ENCODE measurements around the gene CHRM4.

CHRM4 gene

DNA sequence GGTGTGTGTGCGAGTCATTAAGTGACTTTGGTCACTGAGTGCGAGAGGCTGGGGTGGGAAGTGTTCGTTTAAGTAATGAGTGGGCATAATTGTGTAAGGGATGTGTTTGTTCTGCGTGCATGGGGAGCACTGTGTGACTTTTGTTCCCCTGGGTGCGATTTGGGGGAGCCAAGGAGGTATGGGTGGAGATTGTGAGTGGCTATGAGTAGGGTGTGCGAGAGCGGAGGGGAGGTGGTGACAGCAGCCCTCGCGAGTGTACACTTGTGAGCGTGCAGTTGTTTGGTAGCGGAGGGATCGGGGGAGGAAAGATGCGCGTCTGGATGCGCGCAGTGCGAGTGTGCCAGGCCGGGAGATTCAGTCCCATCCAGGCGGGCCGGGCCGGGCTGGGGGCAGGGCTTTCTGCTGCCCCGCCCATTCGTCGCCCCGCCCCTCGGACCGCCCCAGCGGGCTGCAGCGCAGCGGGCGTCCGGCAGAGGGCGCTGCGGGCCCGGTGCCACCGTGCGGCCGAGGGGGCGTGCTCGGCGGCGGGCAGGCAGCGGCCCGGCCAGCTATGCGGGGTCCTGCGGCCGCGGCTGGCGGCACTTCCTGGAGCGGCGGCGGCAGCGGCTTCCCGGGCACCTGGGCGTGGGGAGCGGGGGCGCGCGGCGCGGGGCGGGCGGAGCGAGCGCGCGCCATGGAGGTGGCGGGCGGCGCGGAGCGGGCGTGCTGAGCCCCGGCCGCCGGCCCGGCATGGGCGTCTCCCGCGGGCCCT, 44.5 kb downstream of the CHRM4 start, which contains the start of gene DGKZ:
Gene DGKZ (plus strand): TSS at position 578 of the 751 bp plus-strand sequence. CDS start 197 bp downstream, outside the sequence.
- DNase-seq, result peak; percentile 96

DNA sequence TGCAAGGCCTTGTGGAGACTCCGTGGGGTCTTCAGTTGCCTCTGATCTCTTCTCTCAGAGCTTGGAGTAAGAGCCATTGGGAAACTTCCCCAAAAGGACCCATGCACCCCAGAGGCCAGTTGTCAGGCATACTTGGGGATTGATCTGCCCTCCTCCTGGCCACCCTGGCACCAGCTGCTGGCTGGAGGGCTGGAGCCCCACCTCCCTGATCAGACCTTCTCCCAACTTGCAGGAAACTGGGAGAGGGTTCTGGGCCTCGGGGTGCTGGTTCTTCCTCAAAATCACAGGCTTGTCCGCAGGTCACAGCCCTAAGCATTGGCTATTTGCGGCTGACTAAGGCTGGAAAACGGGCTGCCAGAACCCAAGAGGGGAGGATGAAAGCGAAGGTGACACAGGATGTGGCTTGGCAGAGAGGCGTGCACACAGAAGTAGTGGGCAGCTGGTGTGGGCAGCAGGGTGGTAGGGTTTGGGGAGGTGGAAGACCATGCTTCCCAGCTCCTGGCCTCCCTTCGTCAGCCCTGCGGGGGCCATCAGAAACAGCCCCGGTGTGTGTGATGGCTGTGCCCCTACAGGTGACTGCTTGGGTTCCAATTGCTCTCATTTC, 45.6 kb downstream of the CHRM4 start:
- DNase-seq, result peak; percentile 77

DNA sequence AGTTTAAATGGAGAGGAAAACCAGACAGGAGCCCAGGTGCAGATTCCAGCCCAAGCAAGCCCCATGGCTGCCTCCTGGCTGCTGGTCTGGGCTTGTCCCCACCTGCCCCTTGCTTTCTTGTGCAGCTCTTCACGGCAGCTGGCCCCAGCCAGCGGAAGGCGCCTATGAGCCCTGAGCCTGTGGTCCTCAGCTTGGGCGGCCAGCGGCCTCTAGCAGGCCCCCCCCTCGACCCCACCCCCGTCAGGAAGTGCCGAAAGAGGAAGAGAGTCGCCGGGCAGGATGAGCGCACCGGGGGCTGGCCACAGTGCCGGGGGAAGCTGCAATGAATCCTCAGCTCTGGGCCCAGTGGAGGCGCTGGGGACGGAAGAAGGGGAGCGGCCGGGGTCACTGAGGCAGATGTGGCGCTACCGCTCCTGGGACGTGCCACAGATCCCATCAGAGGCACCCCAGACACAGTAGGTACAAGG, 46.4 kb downstream of the CHRM4 start:
- no peak for DNase-seq

GRCh38 chr11:46343520-46343919, 48.1 kb downstream of the CHRM4 start:
- no peak for DNase-seq

DNA sequence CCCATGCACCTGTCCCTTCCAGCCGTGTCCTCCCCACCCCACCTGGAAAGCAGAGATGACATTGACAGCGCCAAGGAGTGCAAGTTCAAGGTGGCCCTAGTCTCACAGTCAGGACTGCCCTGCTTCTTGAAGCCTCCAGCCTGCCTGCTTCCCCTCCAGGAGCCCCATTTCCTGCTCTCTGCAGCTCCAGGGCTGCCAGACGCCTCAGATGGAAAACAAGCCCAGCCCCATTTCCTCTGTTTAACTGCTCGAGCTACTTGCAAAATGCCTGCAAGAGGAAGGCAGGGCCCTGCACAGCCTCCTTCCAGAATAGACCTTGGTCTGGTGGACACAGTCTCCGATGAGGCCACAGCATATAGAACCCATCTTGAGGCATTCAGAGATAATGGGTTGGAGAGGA, 49.3 kb downstream of the CHRM4 start:
- DNase-seq, result peak; percentile 73

GRCh38 chr11:46341454-46341853, 50.1 kb downstream of the CHRM4 start:
- DNase-seq, result no peak

- DNase-seq, result no peak
Measured at GRCh38 chr11:46339816-46340215, 51.8 kb downstream of the CHRM4 start.

DNA sequence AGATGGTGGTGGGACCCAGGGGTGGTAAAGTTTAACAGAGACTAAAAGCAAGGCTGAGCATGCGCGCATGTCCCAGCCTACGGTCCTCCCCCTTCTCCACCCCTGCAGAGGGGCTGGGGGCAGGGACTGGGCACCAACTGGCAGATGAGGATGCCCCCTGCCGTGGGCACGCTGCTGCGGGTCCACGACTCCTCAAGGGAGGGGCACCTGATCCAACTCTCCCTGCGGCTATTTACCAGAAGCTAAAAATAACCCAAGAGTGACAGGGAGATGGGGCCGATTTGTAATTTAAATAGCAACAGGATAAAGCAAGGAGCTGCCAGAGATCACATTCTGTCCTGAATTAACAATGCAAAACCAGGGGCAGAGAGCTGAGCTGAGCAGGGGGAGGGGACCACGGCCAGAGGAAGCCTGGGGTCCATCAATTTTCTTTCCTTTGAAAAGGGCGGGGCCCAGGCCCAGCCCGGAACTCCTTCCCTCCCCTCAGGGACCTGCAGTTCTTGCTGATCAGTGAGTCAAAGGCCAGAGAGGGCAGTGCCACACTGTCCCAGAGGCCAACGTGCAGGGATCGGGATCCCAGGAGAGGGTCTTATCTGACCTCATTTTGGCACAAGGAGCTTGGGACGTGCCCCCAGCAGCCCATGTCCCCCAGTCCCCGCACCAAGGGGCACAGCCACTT, 52.4 kb downstream of the CHRM4 start:
- no peak for DNase-seq

DNA sequence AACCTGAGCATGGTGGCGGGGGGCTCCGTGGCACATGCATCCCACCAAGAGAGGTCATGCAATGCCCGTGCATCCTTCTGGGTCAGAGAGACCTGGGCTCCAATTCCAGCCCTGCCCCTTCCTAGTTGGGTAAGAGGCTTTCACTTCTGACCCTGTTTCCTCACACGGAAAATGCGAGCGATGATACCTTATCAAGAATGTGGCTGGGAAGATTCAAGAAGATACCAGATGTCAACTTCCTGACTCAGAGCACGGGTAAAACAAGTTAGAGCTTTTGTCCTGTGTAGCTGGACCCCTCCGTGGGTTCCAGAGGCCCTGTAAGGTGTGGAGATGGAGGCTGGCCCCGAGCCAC, 53.0 kb downstream of the CHRM4 start:
- no peak for DNase-seq

DNA sequence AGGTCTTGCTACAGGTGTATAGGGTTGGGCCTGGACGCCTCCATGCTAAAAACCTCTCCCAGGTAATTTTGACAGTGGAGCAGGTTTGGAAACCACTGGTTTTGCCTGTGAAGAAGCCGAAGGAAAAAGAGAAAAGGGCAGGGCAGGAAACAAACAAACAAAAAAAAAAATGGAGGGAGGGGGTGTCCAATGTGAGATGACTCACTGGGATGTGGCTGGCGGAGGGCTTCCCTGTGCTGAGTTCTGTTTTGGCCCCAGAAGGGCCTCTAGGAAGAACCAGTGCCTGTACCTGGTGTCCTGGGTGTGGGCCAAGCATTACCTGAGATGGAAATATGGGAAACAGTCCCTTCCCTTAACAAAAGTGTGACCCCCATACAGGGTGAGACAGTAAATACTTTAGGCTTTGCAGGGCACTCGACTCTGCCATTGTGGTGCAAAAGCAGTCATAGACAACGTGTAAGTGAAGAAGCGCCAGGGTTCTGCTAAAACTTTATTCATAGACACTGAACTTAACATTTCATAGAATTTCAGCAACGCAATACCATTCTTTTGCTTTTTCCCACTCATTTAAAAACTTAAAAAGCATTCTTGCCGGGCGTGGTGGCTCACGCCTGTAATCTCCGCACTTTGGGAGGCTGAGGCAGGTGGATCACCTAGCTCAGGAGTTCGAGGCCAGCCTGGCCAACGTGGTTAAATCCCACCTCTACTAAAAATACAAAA, 53.8 kb downstream of the CHRM4 start:
- no peak for DNase-seq

GRCh38 chr11:46336563-46337180, 54.9 kb downstream of the CHRM4 start:
- no peak for DNase-seq

GRCh38 chr11:46335890-46336562, 55.5 kb downstream of the CHRM4 start:
- no peak for DNase-seq

GRCh38 chr11:46335271-46335670, 56.3 kb downstream of the CHRM4 start:
- DNase-seq, result no peak

GRCh38 chr11:46334211-46334610, 57.4 kb downstream of the CHRM4 start:
- DNase-seq, result no peak

Data from activated effector memory CD4-positive, alpha-beta T cell treated with anti-CD3 and anti-CD28 coated beads, Interleukin-2, amount 50 U/mL, for 16 hours (primary cell).